ENCODE data around the gene PKP2. TPM values are rescaled to one million over a fixed set of nuclear protein-coding genes. Genes with fewer than 3 reads are reported as not detected.
"Not testable (repeated sequence)": the region's sequence is repeated elsewhere in the genome, so short reads cannot be mapped to it uniquely, and the experiment has no call there.

PKP2 gene
- total and polyA plus RNA-seq, 4 donors = 8.6 to 35.7 (median 12.8) TPM

DNA sequence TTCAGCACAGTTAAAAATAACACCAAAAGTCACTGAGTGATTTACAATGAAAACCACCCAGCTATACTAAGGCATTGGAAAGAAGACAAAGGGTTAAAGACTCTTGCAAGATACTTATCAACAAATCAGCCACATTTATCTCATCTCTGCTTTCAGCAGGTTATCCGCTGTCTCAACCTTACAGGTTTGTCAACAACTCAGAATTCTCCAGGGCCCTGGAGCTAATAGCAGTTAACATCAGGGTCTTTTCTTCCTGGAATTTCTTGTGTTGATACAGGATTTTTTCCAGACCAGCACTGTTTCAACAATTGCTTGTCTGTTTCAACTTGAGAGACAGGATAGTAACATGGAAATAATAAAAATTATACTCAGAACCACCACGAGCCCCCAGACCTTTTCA lies 3.5 kb downstream of the PKP2 start:
- DNase-seq (ENCODE audit: low spot score) = no peak
- peak overlapping the region in 1 of 2 donors; percentile 3 for H3K27ac ChIP-seq (ENCODE audit: low read depth in 1 of 2, low read length in 2 of 2)

GRCh38 chr12:32892369-32892768 lies 4.2 kb downstream of the PKP2 start:
- H3K36me3 ChIP-seq (ENCODE audit: control insufficient read depth in 4 of 4, insufficient read depth in 3 of 4, low read depth in 1 of 4, low read length in 3 of 4); H3K4me3 ChIP-seq (ENCODE audit: low read depth in 1 of 3, low read length in 3 of 3); DNase-seq (ENCODE audit: low spot score); H3K27ac ChIP-seq (ENCODE audit: low read depth in 1 of 2, low read length in 2 of 2); H3K9ac ChIP-seq (ENCODE audit: low read depth in 1 of 2, low read length in 2 of 2); H3K9me3 ChIP-seq (ENCODE audit: control insufficient read depth in 4 of 4, low read length in 3 of 4); H3K27me3 ChIP-seq (ENCODE audit: control insufficient read depth in 4 of 4, insufficient read depth in 4 of 4, low read length in 3 of 4): not testable (repeated sequence)
- WGBS = 74% methylated on average over 3 of the region's 3 CpGs
- peaks cover 4 to 33% (median 22%) of the 10 kb centered on the region in 4 donors for H3K4me1 ChIP-seq (ENCODE audit: control insufficient read depth in 4 of 4, insufficient read depth in 4 of 4, low read length in 3 of 4)

More for the DNA sequence above, 3.5 kb downstream of the PKP2 start:
- WGBS = 41% methylated on average over 2 of the region's 2 CpGs
- Histone ChIP-seq H3K4me3 (ENCODE audit: low read depth in 1 of 3, low read length in 3 of 3) (no peak overlapping the region), H3K9me3 (ENCODE audit: control insufficient read depth in 4 of 4, low read length in 3 of 4) (no peaks in the 10 kb centered on the region), H3K9ac (ENCODE audit: low read depth in 1 of 2, low read length in 2 of 2) (peak overlapping the region in 1 of 2 donors; percentile 6), H3K4me1 (ENCODE audit: control insufficient read depth in 4 of 4, insufficient read depth in 4 of 4, low read length in 3 of 4) (peaks cover 4 to 35% (median 23%) of the 10 kb centered on the region in 4 donors), H3K36me3 (ENCODE audit: control insufficient read depth in 4 of 4, insufficient read depth in 3 of 4, low read depth in 1 of 4, low read length in 3 of 4) (no peaks in the 10 kb centered on the region), H3K27me3 (ENCODE audit: control insufficient read depth in 4 of 4, insufficient read depth in 4 of 4, low read length in 3 of 4) (no peaks in the 10 kb centered on the region)
- TF ChIP-seq TAF1 (conservative IDR thresholded peaks at IDR 0.05) = no peak
- TF ChIP-seq ATF3 (IDR thresholded peaks at IDR 0.05) = no peak
- TF ChIP-seq, protein P1, sequence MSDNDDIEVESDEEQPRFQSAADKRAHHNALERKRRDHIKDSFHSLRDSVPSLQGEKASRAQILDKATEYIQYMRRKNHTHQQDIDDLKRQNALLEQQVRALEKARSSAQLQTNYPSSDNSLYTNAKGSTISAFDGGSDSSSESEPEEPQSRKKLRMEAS (IDR thresholded peaks at IDR 0.05) = no peak
- TF ChIP-seq CTCF (IDR thresholded peaks at IDR 0.05; ENCODE audit: low read depth, low read length, missing input control) = no peak
- no peak for TF ChIP-seq GABPA (IDR thresholded peaks at IDR 0.05 in 1 of 2, conservative IDR thresholded peaks at IDR 0.05 in 1 of 2)

GRCh38 chr12:32891956-32892355 lies 4.6 kb downstream of the PKP2 start:
- Histone ChIP-seq H3K4me3 (ENCODE audit: low read depth in 1 of 3, low read length in 3 of 3) (no peak overlapping the region), H3K36me3 (ENCODE audit: control insufficient read depth in 4 of 4, insufficient read depth in 3 of 4, low read depth in 1 of 4, low read length in 3 of 4) (no peaks in the 10 kb centered on the region), H3K9me3 (ENCODE audit: control insufficient read depth in 4 of 4, low read length in 3 of 4) (no peaks in the 10 kb centered on the region), H3K27ac (ENCODE audit: low read depth in 1 of 2, low read length in 2 of 2) (no peak overlapping the region), H3K27me3 (ENCODE audit: control insufficient read depth in 4 of 4, insufficient read depth in 4 of 4, low read length in 3 of 4) (no peaks in the 10 kb centered on the region), H3K4me1 (ENCODE audit: control insufficient read depth in 4 of 4, insufficient read depth in 4 of 4, low read length in 3 of 4) (peaks cover 4 to 29% (median 20%) of the 10 kb centered on the region in 4 donors), H3K9ac (ENCODE audit: low read depth in 1 of 2, low read length in 2 of 2) (no peak overlapping the region)
- no peak for TF ChIP-seq EGR1 (IDR thresholded peaks at IDR 0.05; ENCODE audit: low read depth in 2 of 2)
- TF ChIP-seq, protein P1 (IDR thresholded peaks at IDR 0.05) = no peak
- TF ChIP-seq RXRA (IDR thresholded peaks at IDR 0.05) = peak in 1 of 2 donors; percentile 26
- TF ChIP-seq SP1 (IDR thresholded peaks at IDR 0.05) = no peak
- no peak for TF ChIP-seq ZBTB33 (IDR thresholded peaks at IDR 0.05)
- TF ChIP-seq TAF1 (conservative IDR thresholded peaks at IDR 0.05) = no peak
- WGBS = 71% methylated on average over 5 of the region's 5 CpGs
- no peak for DNase-seq (ENCODE audit: low spot score)

Data from liver (tissue), 9 donors.